Forelimb muscle (tissue), 1 donor: Measurements from ENCODE around the gene PJA1. TPM values are rescaled to one million over a fixed set of nuclear protein-coding genes. Genes with fewer than 3 reads are reported as not detected.
A peak's percentile ranks its signal among the peaks of the same experiment; 100 is the strongest.

Experiments
- DNase-seq: peaks from one replicate; pipeline ENCODE4 v3.0.0-alpha.2; 2013; ENCODE audit warnings: low read depth
- polyA plus RNA-seq: library from polyadenylated mRNA; unstranded; fragments of 120-200 nt; gene quantifications from one replicate; pipeline ENCODE4 v1.2.1, GENCODE V29; 2013; ENCODE audit not compliant: insufficient read length

PJA1 gene, protein sequence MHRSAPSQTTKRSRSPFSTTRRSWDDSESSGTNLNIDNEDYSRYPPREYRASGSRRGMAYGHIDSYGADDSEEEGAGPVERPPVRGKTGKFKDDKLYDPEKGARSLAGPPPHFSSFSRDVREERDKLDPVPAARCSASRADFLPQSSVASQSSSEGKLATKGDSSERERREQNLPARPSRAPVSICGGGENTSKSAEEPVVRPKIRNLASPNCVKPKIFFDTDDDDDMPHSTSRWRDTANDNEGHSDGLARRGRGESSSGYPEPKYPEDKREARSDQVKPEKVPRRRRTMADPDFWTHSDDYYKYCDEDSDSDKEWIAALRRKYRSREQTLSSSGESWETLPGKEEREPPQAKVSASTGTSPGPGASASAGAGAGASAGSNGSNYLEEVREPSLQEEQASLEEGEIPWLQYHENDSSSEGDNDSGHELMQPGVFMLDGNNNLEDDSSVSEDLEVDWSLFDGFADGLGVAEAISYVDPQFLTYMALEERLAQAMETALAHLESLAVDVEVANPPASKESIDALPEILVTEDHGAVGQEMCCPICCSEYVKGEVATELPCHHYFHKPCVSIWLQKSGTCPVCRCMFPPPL
- polyA plus RNA-seq: 92.2 TPM

DNA sequence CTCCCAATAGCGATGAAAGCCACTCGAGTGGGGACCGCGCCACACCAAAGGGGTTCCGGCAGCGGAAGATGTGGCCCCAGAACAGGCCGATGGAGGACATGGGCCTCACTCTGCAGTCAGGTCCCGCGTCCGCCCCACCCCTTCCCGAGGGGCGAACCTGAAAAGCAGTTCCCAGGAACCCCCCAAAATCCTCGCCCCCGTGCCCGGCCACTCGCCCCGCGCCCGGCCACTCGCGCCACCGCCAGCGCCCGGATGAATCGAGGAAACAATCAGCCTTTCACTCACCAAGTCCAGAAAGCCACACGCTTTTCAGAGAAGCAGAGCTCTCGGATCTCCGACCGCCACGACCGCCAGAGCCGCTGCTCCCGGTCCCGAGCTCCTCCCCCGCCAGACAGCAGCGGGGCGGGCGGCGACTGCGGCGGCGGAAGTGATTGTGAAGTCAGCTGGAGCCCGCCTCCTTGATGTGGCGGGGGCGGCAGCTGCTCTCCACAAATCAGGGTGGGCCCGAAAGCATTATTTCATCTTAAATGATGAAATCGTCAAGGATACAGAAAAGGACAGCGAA, at the start of gene PJA1:
Gene PJA1, minus strand, starts transcription at position 367 of the 565 bp plus-strand sequence. CDS start 2,380 bp downstream, outside the sequence.
- peak; percentile 31 for DNase-seq

DNA sequence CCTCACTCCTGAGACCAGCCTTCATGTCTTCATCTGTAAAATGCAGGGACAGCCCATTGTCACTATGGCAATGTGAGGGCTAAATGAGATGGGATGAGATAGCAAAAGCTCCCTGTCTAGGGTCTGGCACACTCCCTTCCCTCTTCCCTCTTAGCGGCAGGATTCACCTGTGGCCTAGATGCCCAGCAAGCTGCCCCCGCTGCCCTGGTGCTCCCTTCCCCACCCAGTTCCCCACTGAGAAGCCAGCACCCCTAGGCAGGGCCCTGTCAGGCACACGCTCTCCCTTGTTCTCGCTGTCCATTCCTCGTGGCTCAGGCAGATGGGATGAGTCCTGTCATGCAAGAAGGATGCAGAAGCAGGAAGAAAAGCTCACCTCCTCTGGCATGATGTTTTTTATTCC, 49.2 kb upstream of the PJA1 start:
- DNase-seq: no peak

DNA sequence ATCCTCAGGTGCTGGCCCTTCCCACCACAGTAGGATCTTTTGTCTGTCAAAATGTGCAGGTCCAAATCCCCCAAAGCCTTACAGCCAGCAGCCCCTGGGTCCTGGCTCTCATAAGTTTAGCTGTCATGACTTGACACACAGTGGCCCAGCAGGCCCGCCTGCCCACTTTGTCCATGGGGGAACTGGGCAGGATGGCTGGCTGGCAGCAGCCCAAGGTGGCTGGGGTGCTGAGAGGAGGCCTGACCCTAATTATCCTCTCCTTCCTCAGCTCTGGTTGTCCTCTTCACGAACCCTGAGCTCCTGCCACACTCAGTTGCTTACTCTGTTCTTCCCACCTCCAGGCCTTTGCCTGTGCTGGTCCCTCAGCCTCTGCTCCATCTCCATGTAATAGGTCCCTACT, 46.4 kb upstream of the PJA1 start:
- DNase-seq: no peak

DNA sequence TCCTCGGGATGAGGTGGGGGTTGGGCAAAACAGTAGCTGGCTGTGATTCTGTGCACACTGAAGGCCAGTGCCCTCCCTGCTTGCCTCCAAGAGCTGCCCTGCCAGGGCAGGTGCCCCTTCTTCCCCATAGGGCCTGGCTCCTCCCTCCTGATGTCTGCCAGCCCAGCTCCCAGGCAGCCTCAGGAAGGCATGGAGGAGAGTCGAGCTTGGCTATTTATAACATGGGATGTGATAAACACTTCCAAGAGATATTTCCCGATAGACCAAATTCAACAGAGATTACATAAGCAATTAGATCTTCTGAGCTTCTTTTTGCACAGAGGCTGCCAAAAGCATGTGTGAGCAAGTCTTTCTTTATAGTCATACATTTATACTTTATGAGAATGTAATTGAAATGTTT, 45.3 kb upstream of the PJA1 start:
- DNase-seq: no peak

DNA sequence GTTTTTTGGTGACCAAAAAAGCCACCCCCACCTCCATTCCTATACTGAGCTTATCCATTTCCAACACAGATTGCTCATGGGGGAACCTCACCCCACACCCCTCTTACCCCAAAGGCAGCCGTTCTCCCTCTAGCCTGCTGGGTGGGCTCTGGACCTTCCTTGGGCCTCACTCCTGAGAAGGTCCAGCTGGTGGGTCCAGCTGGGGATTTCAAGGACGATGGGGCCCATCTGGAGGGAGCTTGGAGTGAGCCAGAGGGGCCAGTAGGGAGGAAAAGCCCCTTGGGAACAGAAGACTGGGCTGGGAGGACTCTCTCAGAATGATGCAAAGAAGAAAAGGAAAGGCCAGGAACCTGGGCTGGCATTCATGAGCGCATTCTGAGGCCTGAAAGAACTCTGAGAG, 42.0 kb upstream of the PJA1 start:
- no peak for DNase-seq

DNA sequence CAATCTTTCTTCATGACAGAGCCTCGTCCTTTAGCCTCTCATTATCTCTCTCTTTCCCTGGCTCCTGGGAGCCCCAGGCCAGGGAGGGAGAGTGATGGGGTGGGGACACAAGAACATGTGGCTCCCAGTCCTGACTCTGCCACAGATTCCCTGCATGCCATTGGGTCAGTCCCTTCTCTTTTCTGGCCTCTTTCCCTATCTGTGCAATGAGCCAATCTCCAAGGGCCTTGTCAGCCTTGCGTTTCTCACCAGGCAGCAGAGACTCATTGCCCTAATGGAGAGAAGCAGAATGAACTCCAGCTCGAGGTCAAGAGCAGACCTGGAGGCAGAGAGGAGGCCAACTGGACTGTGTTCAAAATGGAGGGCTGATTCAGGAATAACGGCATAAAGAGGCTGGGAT, 38.4 kb upstream of the PJA1 start:
- no peak for DNase-seq

DNA sequence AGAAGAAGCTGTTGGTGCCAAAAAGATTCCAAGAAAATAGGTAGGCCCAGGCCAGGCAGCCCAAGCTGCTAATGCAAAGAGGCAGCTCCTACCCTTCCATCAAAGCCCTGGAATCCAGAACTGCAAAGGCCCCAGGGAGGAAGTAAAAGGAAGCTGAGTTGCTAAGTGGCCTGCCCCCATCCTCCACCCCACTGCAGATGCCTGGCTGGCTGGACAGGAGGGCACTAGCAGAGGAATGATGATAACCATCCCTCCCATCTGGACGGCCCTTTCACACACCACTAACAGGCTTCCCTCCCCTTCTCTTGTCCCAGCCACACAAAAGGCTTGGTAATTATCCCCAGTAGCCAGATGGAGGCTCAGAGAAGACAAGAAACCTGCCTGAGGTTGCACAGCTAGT, 32.4 kb upstream of the PJA1 start:
- no peak for DNase-seq

DNA sequence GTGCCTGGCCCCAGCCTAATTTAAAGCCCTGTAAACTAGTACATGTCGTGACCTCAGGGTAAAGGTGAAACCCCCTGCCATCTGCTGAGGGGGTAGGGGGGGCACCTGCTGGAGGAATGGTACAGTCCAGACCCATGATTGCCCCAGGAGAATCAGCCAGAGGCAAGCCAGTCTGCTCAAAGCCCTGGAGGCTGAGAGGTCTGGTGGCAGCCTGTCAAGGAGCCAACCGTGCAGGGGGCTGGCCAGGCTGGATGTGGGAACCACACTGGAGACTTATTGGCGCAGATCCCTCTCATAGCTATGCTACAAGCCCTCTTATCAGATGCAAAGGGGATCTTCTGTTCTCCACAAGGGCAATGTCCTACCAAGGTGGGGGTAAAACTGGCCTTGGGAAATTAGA, 31.4 kb upstream of the PJA1 start:
- no peak for DNase-seq

DNA sequence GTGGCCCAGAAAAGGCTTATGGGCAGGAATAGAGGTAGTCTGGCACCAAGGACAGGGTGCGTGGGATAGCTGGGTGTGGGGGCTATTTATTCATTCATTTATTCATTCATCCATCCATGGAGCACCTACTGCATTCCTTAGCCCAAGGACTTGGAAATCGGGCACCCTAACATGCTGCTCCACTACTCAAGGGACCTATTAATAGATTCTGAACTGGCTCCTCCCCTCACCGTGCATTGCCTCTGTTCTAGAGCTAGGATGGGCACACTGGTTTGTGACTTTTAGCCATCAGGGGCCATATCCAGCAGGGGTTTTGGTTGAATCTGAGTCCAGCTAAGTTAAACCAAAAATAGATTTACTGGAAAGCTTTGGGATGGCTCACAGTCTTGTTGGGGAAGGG, 30.6 kb upstream of the PJA1 start:
- DNase-seq: no peak

DNA sequence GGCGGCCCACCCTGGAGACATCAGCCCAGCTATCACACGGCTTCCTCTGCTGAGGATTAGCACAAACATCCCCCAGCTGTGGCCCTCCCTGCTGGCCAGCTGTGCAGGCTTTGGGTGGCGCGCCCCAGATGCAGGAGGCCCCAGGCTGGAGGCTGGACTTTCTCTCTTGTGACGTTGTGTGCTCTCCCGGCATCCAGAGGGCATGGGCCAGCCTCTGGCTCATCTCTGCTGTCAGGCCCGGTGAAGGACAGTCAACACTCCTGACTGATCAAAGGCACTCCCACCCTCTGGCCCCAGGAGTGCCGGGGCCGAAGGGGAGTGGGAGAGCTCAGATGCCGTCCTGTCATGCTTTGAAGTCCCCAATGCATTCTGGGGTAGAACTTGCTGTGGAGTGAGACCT, 29.9 kb upstream of the PJA1 start:
- no peak for DNase-seq

DNA sequence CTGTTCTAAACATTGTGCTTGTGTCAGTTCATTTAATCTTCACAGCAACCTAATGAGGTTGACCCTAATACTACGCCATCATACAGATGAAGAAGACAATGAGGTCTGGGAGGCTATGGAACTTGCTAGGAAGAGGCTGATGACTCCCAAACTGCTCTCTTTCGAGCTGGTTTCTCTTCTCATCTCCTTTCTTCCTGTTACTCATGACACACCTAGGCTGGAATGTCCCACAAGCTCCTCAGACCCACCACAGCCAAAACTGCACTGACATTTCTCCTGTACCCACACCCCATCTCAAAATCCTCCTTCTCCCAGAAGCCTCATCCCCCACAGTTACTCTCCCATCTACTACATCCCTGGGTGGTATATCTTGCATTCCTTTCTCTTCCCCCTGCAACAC, 27.4 kb upstream of the PJA1 start:
- no peak for DNase-seq

DNA sequence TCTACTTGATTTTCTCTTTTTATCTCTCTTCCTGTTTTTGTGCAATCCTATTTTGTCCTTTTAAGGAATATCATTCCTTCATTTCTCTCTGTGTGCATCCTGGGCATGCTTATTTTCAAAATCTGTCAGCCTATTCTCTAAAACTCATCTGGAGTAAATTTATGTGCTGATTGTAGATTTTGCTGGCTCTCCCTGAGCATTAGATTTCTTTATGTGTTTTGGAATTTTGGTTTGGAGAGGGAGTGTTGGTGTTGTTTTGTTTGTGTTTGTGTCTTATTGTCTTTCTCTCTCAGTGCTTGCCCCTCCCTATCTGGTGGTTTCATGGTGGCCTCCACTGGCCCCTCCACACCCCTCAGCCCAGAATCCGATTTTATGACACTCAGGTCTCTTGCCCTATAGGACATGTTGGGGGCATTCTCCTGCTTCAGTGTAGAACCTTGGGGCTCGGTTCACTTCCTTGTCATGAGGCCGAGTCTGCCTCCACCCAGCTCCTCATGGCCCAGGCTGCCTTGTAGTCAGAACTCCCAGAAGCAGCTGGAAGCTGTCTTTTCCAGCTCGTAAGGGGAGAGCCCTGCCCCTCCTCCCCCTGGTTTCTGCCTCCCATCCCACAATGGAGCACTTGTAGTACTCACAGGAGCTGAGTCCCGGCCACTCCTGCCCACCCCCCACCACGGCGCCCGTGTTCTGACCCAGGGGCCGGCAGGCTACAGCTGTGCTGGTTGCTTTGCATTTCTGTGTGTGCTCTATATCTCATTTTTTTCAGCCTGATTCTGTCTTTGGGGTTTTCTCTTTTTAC, 24.5 kb upstream of the PJA1 start:
- DNase-seq: no peak

DNA sequence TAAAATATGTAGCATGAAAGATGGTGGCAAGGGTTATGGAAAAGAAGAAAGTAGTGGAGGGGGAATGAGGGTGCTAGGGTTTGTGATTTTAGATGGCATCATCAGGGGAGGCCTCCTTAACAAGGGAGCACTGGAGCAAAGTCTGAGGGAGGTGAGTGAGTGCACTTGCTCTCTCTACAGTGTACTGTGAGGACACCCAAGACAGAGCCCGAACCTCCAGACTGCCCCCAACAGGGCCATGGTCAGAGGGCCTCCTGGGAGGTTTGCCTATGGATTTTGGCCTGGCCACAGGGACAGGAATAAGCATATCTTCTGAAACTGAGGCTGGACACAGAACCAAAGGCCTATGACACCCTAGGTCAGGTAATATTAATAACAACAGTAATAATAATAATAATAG, 21.4 kb upstream of the PJA1 start:
- no peak for DNase-seq

DNA sequence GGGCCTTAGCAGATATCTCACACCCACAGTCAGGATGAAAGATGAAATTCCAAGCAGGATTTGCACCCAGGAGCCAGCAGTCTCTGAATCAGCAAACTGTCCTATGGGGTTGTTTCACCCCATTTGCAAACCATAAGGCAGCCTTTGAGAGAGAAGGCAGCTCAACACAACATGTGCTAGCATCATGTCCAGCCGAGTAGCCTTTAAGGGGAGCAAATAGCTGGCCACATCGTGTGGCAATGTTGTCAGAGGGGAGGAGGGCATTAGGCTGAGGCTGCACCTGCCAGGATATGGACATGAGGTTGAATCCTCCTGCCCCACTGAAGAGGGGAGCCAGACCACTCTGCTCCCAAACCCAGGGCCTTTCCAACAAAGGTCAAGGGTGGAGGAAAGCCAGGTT, 20.6 kb upstream of the PJA1 start:
- no peak for DNase-seq

DNA sequence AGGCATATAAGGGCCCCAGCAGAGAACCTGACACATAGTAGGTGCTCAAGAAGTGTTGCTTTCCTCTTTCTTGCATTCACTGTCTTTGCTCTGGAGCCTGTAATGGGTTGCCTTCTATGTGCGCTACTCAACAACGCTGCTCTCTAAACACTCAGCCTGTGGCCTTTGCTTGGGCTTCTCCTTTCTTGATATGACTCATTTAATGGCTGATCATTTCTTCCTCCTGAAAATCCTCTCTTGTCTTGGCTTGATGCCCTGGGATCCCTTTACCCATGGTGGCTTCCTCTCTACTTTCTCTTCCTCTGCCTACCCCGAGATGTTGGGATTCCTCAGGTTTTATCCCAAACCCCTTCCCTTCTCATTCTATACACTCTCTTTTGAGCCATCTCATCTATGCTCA, 19.9 kb upstream of the PJA1 start:
- no peak for DNase-seq

DNA sequence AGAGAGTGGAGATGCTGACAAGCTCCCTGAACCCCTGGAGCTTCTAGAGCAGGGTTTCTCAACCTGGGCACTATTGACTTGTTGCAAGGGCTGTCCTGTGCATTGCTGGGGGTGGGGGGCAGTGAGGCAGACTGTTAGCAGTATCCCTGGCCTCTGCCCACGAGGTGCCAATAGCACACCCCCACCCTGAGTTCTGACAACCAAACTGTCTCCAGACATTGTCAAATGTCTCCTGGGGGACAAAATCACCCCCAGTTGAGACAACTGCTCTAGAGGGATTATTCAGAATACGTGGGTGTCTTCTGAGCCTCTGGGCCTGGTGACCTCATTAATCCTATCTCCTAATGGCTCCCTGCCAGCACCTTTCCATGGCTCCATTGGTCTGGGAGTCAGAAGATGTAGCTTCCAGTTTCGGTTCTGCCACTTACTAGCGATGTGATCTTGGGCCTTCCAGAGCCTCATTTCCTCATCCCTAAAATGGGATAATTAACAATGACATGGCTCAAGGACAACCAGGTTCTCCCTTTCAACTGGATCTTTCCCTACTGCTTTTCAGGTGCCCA, 17.6 kb upstream of the PJA1 start:
- DNase-seq: no peak

DNA sequence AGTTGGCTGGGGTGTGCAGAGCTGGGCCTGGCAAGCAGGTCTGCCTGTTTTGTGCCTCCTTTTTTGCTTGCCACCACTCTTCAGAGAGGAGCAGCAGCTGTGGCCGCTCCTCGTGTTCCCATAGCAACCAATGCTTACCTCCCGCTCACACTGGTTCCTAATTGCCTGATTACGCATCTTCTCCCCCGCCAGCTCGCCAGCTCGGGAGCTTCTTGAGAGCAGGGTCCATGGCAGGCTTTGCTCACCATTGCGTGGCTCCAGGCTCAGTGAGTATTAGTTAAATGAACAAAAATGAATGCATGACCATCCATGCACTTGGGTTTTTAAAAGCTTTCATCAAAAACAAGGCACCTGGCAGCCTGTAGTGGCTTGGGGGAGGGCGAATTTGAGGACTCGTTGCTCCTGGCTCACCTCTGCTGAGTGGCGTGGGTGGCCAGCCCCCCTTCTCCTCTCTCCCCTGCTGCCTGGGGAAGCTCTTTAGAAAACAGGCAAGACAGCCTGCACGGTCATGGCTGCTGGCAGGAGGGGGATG, 14.2 kb upstream of the PJA1 start:
- no peak for DNase-seq

DNA sequence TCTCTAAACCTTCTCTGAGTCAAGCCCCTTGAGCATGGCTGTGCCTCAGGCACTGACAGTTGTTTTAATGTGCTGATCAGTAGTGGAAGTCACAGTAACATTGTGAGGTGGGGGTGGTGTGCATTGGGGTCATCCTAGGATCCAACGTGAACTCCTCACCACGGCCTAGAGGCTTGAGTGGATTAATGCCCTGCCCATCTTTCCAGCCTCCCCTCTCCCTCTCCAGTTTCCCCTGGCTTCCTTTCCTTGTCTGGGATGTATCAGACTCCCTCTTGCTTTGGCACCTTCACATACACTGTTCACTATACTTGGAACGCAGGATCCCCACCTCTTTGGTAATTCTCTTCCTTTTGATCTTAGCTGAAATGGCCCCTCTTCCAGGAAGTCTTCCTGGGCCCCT, 13.3 kb upstream of the PJA1 start:
- no peak for DNase-seq

DNA sequence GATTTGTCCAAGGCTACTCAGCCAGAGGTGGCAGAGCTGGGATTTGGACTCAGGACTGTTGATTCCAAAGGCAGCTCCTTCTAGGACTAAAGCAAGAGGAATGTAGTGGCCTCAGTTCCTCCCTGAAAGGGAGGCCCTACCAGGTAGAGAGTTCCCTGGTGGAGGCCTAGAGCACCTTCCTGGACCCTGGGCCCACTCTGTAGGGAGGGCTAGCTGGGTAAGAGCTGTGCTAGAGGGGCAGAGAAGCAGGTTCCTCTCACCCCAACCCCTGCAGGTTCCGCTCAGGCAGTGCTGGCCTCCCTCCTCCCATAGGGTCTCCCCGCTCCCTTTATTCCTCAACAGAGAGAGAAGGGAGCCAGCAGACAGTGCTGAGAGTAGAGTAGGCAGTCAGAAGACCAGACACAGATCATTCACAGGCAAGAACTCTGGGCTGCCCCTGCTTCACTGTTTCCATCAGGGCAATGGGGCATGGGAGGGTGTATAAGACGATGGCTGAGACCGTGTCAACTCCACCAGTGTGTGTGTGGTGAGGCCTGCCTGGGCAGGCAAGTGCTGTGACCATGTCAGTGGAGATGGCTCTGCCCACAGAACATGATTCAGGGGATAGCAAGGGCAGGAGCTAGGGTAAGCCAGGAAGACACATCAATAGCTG, 12.4 kb upstream of the PJA1 start:
- DNase-seq: no peak

DNA sequence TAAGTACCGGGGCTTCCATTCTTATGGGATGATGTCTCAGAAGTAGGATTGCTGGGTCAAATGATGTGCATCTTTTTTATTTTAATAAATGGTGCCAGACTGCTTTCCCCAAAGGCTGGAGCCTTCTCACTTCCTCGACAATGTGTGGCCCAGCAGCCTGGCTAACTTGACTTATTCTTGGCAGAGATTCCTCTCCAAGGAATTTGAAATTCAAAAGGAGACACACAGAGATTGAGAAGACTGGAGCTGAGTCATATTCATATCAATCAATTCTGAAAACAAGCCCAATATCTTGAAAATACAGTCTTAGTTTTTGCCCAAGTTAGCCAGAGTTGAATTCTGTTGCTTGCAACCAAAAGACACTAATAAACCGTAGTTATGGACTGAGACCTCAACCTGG, 10.8 kb upstream of the PJA1 start:
- no peak for DNase-seq

DNA sequence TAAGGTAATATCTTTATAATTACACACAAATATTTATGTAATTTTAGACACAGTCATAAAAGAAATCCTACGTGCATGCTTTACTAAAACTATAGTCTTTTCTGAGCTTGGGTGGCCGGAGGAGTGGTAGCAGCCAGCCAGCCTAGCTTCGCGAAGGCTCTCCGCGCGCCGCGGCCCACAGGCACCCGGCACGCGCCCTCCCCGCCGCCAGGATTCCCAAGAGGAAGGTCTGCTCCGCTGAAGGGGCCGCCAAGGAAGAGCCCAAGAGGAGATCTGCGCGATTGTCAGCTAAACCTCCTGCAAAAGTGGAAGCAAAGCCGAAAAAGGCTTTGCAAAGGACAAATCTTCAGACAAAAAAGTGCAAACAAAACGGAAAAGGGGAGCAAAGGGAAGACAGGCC, 8.7 kb upstream of the PJA1 start:
- DNase-seq: no peak
